Stimulated activated CD8-positive, alpha-beta memory T cell treated with anti-CD3 and anti-CD28 coated beads, Interleukin-12 subunit alpha, Interleukin-12 subunit beta, amount 100 ng/mL, for 24 hours (primary cell): ENCODE results near the gene FAM78A.

ENCODE experiments used
- DNase-seq: peaks from one replicate; pipeline ENCODE4 v3.0.0-alpha.2; 2020; ENCODE audit errors: extremely low read depth

The FAM78A gene, protein sequence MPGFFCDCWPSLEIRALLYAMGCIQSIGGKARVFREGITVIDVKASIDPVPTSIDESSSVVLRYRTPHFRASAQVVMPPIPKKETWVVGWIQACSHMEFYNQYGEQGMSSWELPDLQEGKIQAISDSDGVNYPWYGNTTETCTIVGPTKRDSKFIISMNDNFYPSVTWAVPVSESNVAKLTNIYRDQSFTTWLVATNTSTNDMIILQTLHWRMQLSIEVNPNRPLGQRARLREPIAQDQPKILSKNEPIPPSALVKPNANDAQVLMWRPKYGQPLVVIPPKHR

GRCh38 chr9:131276094-131276888 is at the start of gene FAM78A:
FAM78A (minus strand) TSS chr9:131276510; CDS start chr9:131276179, 331 bp downstream.
- DNase-seq, result no peak

DNA sequence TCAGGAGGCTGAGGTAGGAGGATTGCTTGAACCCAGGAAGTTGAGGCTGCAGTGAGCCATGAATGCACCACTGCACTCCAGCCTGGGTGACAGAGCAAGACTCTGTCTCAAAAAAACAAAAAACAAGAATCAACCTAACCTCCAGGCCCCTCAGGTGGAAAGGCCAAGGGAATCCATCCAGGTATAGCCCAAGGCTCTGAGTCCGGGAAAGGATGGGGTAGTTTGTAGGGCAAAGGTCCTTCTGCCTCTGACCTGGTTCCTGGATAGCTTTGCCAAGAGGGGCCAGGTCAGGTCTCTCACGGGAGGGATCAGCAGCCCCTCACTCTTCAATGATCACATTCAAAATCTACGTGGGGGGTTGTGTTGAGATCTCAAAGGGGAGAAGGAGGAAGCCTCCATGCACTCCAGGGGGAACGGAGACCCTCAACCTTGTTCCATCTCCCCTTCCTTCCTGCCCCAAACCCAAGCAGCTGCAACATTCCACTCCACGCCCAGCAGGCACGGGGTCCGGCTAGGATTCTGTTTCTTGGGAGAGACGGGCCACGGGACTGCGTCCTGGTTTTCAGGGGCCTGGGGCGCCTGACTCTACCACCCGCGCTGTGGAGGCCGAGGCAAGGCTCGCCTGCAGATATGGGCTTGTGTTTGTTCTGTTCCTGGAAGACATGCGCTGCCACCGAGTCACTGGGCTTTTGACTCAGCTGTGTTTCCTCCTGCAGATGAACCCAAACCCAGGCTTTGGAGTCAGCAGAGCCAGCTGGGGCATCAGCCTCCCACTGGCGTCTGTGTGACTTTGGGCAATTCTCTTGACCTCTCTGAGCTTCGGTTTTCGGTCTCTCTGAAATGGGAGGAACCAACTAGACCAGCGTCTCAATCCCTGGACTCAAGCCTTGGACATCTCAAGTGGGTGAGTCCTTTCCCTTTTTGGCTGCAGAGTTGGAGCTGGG is 48.7 kb upstream of the FAM78A start:
- no peak for DNase-seq

GRCh38 chr9:131323629-131324028 is 47.3 kb upstream of the FAM78A start:
- DNase-seq, result no peak

GRCh38 chr9:131320031-131320685 is 43.8 kb upstream of the FAM78A start:
- no peak for DNase-seq

GRCh38 chr9:131319486-131319885 is 43.2 kb upstream of the FAM78A start:
- no peak for DNase-seq

- no peak for DNase-seq
Observed at GRCh38 chr9:131318231-131319085, 42.1 kb upstream of the FAM78A start.

DNA sequence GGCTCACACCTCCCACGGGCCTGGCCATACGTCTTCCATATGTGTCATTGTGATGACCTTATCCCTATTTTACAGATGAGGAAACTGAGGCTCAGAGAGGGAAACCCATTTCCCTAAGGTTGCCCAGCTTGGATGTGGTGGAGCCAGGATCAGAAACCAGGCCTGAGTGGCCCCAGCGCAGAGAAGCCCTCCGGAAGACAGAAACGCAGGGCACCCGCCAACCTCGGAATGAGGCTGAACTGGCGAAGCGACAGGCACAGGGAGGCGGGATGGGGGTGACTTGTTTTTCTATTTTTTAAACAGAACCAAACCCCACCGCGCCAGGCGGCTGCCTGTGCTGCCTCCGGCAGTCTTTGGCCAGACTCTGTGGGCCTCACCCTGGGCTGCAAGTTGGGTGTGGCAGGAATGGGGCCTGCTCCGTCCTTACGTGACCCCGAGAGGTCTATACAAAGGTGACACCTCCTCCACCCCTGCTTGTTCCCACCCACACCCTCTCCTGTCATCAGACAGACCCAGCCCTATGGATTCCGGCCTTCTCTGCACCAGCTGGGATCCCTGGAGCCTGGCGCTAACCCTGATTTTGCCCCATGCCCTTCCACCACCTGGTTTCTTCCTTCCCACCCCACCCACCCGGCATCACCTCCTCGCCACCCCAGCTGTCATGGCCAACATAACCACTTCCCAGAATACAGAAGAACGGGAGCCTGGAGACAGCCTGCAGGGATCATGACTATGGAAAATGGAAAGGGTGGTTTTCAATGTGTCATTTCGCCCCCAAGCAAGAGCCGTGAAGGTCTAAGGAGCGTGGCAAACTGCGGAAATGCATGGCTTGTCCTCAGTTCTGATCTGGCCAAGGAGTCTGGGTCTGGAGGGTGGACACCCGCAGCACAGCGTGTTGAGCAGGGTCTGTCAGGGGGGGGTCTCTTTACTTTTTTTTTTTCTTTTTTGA is 36.8 kb upstream of the FAM78A start:
- no peak for DNase-seq

DNA sequence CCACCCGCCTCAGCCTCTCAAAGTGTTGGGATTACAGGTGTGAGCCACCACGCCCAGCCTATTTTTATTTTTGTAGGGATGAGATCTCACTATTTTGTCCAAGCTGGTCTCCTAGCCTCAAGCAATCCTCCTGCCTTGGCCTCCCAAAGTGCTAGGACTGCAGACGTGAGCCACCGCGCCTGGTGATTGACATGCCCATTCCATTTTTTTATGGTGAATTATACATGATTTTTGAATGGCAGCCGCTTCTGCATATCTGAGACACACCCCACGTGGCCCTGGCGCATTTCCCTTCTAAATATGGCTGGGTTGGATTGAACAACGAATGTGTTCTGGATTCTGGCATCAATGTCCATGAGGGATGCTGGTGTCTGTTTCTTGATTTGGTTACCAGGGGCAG is 35.9 kb upstream of the FAM78A start:
- DNase-seq, result no peak

DNA sequence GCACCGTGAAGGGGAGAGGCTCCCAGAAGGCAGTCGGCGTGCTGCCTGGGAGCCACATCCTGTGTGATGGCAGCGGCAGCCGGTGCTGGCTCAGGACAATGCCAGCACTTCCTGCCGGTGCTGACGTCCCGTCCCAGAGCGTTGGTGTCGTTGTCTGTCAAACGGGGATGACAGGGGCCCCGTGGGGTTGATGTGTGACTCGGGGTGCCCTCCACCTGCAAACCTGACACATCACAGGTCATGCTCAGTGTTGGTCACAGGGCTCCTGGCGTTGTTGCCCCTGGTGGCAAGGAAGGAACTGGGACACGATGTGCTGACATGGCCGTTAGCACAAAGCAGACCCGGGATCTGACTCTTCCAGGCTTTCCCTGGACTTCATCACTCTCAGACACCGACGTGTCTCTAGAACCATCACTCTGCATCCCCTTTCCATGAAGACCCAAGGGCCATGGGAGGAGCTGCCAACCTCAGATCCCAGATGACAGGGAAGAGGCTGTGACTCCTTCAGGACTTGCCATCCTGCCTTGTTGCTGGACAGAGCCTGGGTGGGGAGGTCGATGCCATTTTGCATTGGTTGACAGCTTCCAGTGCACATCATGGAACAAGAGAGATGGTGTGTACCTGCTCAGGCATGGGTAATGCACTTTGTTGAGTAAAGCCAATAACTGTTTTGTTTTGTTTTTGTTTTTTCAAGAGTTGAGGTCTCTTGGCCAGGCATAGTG is 34.7 kb upstream of the FAM78A start:
- peak; percentile 20 for DNase-seq

DNA sequence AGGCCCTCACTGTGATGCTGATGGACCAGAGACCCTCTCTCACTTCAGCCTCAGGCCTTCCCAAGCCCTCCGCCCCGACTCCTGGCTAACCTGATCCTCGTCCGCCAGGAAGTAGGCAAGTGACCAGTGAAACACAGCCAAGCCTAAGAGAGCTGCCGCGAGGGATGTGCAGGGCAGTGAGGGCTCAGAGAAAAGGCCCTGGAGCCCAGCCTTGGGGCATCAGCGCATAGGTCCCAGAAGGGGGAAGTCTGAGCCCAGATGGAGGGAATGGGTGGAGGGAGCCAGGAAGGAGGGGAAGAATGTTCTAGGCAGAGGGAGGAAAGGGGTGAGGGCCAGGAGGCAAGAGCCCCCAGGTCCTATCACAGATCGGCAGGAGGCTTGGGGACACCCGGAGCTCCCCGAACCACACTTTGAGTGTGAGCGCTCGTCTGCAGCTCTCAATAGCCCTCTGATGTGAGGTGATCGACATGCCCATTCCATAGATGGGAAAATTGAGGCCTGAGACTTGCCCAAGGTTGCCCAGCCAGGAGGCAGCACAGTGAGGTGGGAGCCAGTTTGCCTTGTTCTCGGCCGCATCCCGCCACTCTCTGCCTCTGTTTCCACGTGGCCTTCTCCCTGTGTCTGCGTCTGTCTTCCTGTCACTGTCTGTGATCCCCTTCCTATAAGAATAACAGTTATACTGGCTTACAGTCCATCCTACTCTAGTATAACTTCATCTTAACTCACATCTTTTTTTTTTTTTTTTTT is 33.4 kb upstream of the FAM78A start:
- DNase-seq, result no peak

GRCh38 chr9:131308906-131309529 is 32.7 kb upstream of the FAM78A start:
- DNase-seq, result no peak

DNA sequence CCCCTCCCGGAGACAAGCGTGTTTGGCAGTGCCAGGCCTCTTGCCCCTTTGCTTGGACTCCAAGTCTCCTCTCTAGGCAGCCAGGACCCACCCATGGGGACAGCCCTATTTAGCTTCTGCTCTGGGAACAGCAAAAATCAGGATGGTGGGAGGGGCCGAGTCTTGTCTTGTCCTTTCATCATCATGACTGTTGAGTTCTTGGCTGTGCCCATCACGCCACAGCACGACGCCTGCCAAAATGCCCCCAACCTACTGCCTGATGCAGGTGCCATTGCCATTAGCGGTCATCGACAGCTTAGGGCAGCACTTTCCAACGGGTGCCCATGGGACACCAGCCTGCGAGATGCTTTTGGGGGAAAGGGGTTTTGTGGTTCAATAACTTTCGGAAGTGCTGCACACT is 32.1 kb upstream of the FAM78A start:
- DNase-seq, result no peak

GRCh38 chr9:131307974-131308373 is 31.7 kb upstream of the FAM78A start:
- DNase-seq, result no peak

DNA sequence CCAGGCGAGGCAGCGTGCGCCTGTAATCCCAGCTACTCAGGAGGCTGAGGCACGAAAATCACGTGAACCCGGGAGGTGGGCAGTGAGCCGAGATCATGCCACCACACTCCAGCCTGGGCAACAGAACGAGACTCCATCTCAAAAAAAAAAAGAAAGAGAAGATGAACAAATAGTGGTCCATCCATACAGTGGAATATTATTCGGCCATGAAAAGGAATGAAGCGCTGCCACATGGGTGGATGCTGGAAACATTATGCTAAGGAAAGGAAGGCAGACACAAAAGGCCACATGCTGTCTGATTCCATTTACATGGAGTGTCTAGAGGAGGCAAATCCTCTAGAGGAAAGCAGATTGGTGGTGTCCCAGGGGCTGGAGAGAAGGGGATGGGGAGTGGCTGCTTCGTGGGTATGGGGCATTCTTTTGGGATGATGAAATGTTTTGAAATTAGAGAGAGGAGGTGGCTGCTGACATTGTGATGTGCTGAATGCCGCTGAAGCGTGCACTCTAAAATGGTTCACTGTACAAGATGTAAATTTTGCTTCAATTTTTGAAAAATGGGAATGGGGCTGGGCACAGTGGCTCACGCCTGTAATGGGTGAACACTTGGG is 30.2 kb upstream of the FAM78A start:
- no peak for DNase-seq

GRCh38 chr9:131304676-131305355 is 28.5 kb upstream of the FAM78A start:
- DNase-seq, result no peak
